ENCODE data around the gene CCDC127. TPM values are rescaled to one million over a fixed set of nuclear protein-coding genes. Genes with fewer than 3 reads are reported as not detected.

The CCDC127 gene
- total and polyA plus RNA-seq, 2 of the 13 experiments (the other 11 are each of a cell fraction or from before 2014, with no cell fraction given): 2.9 to 4.3 TPM

DNA sequence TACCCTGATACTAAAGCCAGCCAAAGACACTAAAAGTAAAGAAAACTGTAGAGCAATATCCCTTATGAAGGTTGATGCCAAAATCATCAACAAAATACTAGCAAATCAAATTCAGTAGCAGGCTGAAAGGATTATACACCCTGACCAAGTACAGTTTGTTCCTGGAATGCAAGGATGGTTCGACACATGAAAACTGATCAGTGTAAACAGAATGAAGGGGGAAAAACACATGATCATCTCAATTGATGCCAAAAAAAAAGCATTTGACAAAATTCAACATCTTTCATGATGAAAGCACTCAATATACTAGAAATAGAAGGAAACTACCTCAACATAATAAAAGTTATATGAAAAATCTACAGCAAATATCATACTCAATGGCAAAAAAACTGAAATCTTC is 70.2 kb downstream of the CCDC127 start:
- in situ Hi-C loops (cut with HindIII; ENCODE audit: extremely low pct_ligation_motif_present, low pct_unique_long_range_greater_than_20kb) (no loop called here), intact Hi-C loops (cut with micrococcal nuclease; ENCODE audit: unreplicated experiment) (no loop called here)
- BruUV-seq (replicated peaks): no TSS peak
- Histone ChIP-seq H3K79me2 (ENCODE audit: insufficient read depth, low read length) (no peaks in the 10 kb centered on the region), H3K4me2 (ENCODE audit: low read depth, low read length) (no peak overlapping the region), H3K36me3 (replicated peaks in 1 of 2; ENCODE audit: control insufficient read depth in 1 of 2, insufficient read depth in 2 of 2, low read length in 2 of 2) (no peaks in the 10 kb centered on the region), H3K27ac (ENCODE audit: extremely low read length, insufficient read depth, low read length) (no peak overlapping the region), H3K4me3 (replicated peaks in 1 of 3; ENCODE audit: insufficient read depth in 1 of 3, low read depth in 2 of 3, low read length in 3 of 3) (no peak overlapping the region), H3K9ac (ENCODE audit: insufficient read depth, low read depth, low read length) (no peak overlapping the region), H3K9me3 (ENCODE audit: low read length) (peaks cover 14% of the 10 kb centered on the region), H3K4me1 (ENCODE audit: insufficient read depth, low read length) (no peaks in the 10 kb centered on the region), H4K20me1 (ENCODE audit: insufficient read depth, low read length) (no peaks in the 10 kb centered on the region), H3K27me3 (ENCODE audit: control insufficient read depth in 1 of 2, insufficient read depth in 2 of 2, low read length in 2 of 2) (peaks cover 2 to 25% of the 10 kb centered on the region in 2 experiments; a peak in 2 of 5 replicates), H2AFZ (ENCODE audit: low read length) (no peak overlapping the region)
- ATAC-seq: no peak
- no peak for DNase-seq (ENCODE audit: low spot score)
- TF ChIP-seq, protein P1, sequence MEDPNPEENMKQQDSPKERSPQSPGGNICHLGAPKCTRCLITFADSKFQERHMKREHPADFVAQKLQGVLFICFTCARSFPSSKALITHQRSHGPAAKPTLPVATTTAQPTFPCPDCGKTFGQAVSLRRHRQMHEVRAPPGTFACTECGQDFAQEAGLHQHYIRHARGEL (CRISPR knock-in tag; IDR thresholded peaks at IDR 0.05): no peak
- TF ChIP-seq POLR2A (IDR thresholded peaks at IDR 0.05; ENCODE audit: insufficient read depth in 1 of 2, low read depth in 2 of 2, low read length in 2 of 2) (no peak), NCOR1 (IDR thresholded peaks at IDR 0.05; ENCODE audit: borderline replicate concordance, low read length) (no peak)
- TF ChIP-seq, protein P2, sequence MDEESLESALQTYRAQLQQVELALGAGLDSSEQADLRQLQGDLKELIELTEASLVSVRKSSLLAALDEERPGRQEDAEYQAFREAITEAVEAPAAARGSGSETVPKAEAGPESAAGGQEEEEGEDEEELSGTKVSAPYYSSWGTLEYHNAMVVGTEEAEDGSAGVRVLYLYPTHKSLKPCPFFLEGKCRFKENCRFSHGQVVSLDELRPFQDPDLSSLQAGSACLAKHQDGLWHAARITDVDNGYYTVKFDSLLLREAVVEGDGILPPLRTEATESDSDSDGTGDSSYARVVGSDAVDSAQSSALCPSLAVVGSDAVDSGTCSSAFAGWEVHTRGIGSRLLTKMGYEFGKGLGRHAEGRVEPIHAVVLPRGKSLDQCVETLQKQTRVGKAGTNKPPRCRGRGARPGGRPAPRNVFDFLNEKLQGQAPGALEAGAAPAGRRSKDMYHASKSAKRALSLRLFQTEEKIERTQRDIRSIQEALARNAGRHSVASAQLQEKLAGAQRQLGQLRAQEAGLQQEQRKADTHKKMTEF (CRISPR knock-in tag; IDR thresholded peaks at IDR 0.05): no peak
- TF ChIP-seq, protein P3, sequence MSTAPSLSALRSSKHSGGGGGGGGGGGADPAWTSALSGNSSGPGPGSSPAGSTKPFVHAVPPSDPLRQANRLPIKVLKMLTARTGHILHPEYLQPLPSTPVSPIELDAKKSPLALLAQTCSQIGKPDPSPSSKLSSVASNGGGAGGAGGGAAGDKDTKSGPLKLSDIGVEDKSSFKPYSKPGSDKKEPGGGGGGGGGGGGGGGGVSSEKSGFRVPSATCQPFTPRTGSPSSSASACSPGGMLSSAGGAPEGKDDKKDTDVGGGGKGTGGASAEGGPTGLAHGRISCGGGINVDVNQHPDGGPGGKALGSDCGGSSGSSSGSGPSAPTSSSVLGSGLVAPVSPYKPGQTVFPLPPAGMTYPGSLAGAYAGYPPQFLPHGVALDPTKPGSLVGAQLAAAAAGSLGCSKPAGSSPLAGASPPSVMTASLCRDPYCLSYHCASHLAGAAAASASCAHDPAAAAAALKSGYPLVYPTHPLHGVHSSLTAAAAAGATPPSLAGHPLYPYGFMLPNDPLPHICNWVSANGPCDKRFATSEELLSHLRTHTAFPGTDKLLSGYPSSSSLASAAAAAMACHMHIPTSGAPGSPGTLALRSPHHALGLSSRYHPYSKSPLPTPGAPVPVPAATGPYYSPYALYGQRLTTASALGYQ (CRISPR knock-in tag; IDR thresholded peaks at IDR 0.05): no peak
- WGBS (ENCODE audit: low lambda C conversion rate): 0% methylated on average over 1 of the region's 1 CpG
- no peak for FAIRE-seq
- ChIA-PET CTCF (ENCODE audit: low intra/inter-chr PET ratio, low total read pairs) (no interaction called here), POLR2A (no interaction called here)

Other genes with a start within 250 kb of the CCDC127 start
- gene PLEKHG4B, start 126.0 kb downstream of the CCDC127 start, total RNA-seq (2016; rRNA removed; fragmentation: Illumina TruSeq; extraction: Trizol): 0.09 TPM in 1 of 2 replicates, not detected in the other
- gene PLEKHG4B, start 126.0 kb downstream of the CCDC127 start, polyA plus RNA-seq (2011; rRNA removed): 0.04 TPM in 1 of 2 replicates, not detected in the other
- gene LRRC14B, start 26.7 kb downstream of the CCDC127 start, total RNA-seq (2016; rRNA removed; fragmentation: Illumina TruSeq; extraction: Trizol): not detected in 2 replicates
- not detected in 2 replicates for gene LRRC14B, start 26.7 kb downstream of the CCDC127 start, polyA plus RNA-seq (2011; rRNA removed)
- 192 and 240 TPM in 2 replicates for gene SDHA, start 167 bp upstream of the CCDC127 start, total RNA-seq (2016; rRNA removed; fragmentation: Illumina TruSeq; extraction: Trizol)
- gene SDHA, start 167 bp upstream of the CCDC127 start, polyA plus RNA-seq (2011; rRNA removed): 156 and 185 TPM in 2 replicates
- gene PDCD6, start 53.5 kb upstream of the CCDC127 start, total RNA-seq (2016; rRNA removed; fragmentation: Illumina TruSeq; extraction: Trizol): 120 and 134 TPM in 2 replicates
- 150 and 176 TPM in 2 replicates for gene PDCD6, start 53.5 kb upstream of the CCDC127 start, polyA plus RNA-seq (2011; rRNA removed)
- 0.13 and 0.35 TPM in 2 replicates for gene AHRR, start 103.6 kb upstream of the CCDC127 start, total RNA-seq (2016; rRNA removed; fragmentation: Illumina TruSeq; extraction: Trizol)
- gene AHRR, start 103.6 kb upstream of the CCDC127 start, polyA plus RNA-seq (2011; rRNA removed): 0.18 and 0.28 TPM in 2 replicates
- 16.0 and 20.5 TPM in 2 replicates for gene EXOC3, start 225.0 kb upstream of the CCDC127 start, total RNA-seq (2016; rRNA removed; fragmentation: Illumina TruSeq; extraction: Trizol)
- gene EXOC3, start 225.0 kb upstream of the CCDC127 start, polyA plus RNA-seq (2011; rRNA removed): 9.2 and 11.8 TPM in 2 replicates

All from HepG2 (cell line).